Ectodermal cell (in vitro differentiated cells): ENCODE measurements around the gene SPINK1.
"Not testable (repeated sequence)": the region's sequence is repeated elsewhere in the genome, so short reads cannot be mapped to it uniquely, and the experiment has no call there.

Experiments used
- H3K27ac ChIP-seq: 2 replicates; pipeline ENCODE4 v1.7.0; 2013; ENCODE audit warnings: mild to moderate bottlenecking, low read depth, low read length; ENCODE audit not compliant: insufficient read depth, poor library complexity, severe bottlenecking
- H3K27me3 ChIP-seq: 2 replicates; pipeline ENCODE4 v1.7.0; 2013; ENCODE audit warnings: mild to moderate bottlenecking, low read length; ENCODE audit not compliant: insufficient read depth, control insufficient read depth, poor library complexity, severe bottlenecking
- H3K36me3 ChIP-seq: one replicate; pipeline ENCODE4 v1.7.0; 2013; ENCODE audit warnings: low read length; ENCODE audit not compliant: control insufficient read depth, insufficient read depth
- H3K4me1 ChIP-seq: one replicate; pipeline ENCODE4 v1.7.0; 2013; ENCODE audit warnings: low read length; ENCODE audit not compliant: control insufficient read depth, insufficient read depth
- H3K4me3 ChIP-seq: 2 replicates; pipeline ENCODE4 v1.7.0; 2013; ENCODE audit warnings: low read depth, low read length, control low read depth; ENCODE audit not compliant: insufficient read depth
- H3K9me3 ChIP-seq: 2 replicates; pipeline ENCODE4 v1.7.0; 2013; ENCODE audit warnings: mild to moderate bottlenecking, low read length, moderate library complexity; ENCODE audit not compliant: control insufficient read depth
- WGBS, 2 experiments: methylation state at CpG; one replicate each; pipeline ENCODE4 v1.1.7; 2013; ENCODE audit warnings: missing lambda C conversion rate in 2 of 2; 5-methylcytosine and 5-hydroxymethylcytosine counted together

The SPINK1 gene

DNA sequence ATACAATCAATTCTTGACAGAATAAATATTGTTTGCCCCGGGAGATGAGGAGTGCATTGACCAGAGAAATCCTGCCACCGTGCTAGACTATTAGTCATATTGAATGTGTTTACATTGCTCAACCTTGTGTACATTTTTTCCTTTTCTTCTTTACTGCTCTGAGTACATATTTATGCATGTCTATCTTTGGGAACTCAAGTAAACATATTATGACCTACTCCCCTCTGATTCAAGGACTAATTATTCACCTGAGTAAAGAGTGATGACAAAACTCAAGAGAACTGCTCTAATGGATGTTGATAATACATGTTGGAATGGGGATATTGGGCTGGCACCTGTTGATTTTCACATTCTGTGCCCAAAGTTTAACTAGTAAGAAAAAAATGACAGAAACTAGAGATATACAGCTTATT is 3.9 kb upstream of the SPINK1 start:
- Histone ChIP-seq H3K4me1 (no peaks in the 10 kb centered on the region), H3K27ac (no peak overlapping the region), H3K27me3 (no peaks in the 10 kb centered on the region), H3K9me3 (no peaks in the 10 kb centered on the region), H3K4me3 (no peak overlapping the region), H3K36me3 (no peaks in the 10 kb centered on the region)
- WGBS, 2 experiments, result 89 to 100% methylated on average over 1 to 2 of the region's 2 CpGs

DNA sequence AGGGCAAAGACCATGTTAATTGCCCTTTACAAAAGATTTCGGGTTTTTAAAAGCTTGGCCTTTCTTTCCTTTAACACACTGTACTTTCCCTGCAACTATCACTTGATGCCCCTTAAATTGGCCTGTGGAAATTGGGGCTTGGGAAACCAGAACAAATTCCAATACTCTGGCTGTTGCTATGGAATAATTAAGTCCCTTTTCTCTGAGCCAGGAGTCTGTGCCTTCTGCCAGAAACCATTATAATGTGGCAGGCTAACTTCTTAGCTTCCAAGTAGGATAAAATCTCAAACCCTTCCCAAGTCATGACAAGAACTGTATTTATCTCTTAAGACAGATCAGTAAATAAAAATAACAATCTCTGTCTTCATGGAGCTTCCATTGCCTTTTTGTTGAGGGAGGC is 1.1 kb upstream of the SPINK1 start:
- no peak overlapping the region for H3K27ac ChIP-seq
- H3K4me3 ChIP-seq, result no peak overlapping the region
- no peaks in the 10 kb centered on the region for H3K4me1 ChIP-seq
- 86 to 100% methylated on average over 1 of the region's 1 CpG for WGBS, 2 experiments
- no peaks in the 10 kb centered on the region for H3K9me3 ChIP-seq
- H3K27me3 ChIP-seq, result no peaks in the 10 kb centered on the region
- H3K36me3 ChIP-seq, result no peaks in the 10 kb centered on the region

DNA sequence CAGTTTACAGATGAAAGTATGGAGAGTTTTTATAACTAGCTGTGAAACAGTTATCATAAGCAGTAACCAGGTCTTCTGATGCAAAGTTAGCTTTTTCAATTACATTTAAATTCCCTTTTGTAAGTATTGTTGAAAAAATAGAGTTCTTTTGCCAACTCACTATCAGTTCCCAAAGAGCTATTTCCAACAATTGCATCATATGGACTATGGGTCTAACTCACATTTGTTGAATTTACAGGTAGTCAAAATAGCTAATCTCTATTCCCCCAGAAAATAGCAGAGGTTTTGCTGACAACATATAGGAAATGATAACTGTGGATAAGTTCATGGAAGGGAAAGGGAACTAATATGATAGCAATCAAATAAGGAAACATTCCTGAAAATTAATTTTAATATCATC is 1.4 kb downstream of the SPINK1 start:
- no peak overlapping the region for H3K27ac ChIP-seq
- H3K4me1 ChIP-seq, result no peaks in the 10 kb centered on the region
- H3K4me3 ChIP-seq, result no peak overlapping the region
- no peaks in the 10 kb centered on the region for H3K36me3 ChIP-seq
- no peaks in the 10 kb centered on the region for H3K27me3 ChIP-seq
- no peaks in the 10 kb centered on the region for H3K9me3 ChIP-seq

DNA sequence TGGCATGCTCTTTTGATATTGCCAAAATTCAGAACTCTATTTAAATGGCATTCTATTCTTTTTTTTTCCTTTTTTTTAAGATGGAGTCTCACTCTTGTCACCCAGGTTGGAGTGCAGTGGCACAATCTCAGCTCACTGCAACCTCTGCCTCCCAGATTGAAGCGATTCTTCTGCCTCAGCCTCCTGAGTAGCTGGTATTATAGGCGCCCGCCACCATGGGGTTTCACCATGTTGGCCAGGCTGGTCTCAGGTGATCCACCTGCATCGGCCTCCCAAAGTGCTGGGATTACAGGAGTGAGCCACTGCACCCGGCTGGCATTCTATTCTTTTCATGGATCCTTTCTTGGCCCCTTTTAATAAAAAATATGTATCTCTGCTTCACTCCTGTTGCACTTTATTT is 4.5 kb downstream of the SPINK1 start:
- not testable (repeated sequence) for H3K36me3 ChIP-seq, H3K9me3 ChIP-seq, H3K4me1 ChIP-seq, H3K27me3 ChIP-seq, H3K4me3 ChIP-seq, H3K27ac ChIP-seq
- 89 to 94% methylated on average over 5 of the region's 5 CpGs for WGBS, 2 experiments

DNA sequence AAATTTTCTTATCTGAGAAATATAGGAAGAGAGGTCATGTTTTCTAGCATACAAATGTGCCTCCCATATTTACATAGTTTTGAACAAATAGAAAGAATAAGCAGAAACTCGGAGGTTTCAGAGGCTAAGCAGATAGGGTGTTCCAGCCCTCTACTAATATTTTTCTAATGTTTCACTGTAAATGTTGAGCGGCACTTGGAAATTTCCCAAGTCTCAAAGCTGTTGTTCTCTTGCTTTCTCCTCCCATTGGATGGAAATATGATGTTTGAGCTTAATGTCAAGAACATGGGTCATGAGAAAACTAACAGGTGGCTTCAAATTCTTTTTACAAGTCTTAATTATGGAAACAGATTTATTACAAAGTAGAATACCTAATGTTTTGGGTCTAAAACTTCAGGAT is 5.1 kb downstream of the SPINK1 start:
- Histone ChIP-seq H3K9me3 (no peaks in the 10 kb centered on the region), H3K4me3 (no peak overlapping the region), H3K27me3 (no peaks in the 10 kb centered on the region), H3K36me3 (no peaks in the 10 kb centered on the region), H3K27ac (no peak overlapping the region), H3K4me1 (no peaks in the 10 kb centered on the region)
- 91 to 95% methylated on average over 2 of the region's 2 CpGs for WGBS, 2 experiments

DNA sequence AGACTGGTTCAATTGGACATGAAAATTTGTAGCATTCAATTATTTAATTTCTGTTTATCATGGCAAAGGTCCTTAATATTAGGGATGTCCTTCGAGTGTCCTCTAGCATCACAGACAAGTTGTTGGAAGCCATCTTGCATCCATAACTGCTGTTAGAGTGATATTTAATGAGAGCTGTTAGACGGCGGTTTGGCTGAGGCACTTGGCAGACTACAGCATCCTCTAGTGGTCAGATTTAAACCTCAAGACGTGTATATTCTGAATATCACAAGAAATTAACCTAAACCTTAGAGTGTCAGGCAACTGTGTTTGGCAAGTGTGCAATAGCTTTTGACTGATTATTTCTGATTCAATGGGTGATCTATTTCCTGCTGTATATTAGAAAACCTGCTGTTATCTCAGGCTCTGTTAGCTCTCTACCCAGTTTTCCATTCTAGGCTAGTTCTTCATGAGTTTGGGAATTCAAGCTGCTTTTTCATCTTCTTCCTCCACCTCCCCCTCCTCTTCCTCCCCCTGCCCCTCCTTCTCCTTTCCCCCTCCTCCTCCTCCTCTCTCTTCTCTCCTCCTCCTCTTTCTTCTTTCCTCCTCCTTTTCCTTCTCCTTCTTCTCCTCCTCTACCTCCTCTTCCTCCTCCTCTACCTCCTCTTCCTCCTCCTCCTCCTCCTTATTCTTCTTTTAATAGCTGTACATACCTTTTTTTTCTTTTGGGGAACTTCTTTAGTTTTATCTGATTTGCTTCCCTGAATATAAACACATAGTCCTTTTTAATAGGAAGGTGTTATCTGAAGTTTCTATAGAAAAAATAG is 8.6 kb downstream of the SPINK1 start:
- 25 to 34% methylated on average over 4 of the region's 4 CpGs for WGBS, 2 experiments
- Histone ChIP-seq H3K27ac (no peak overlapping the region), H3K4me3 (no peak overlapping the region), H3K36me3 (no peaks in the 10 kb centered on the region), H3K27me3 (no peaks in the 10 kb centered on the region), H3K4me1 (no peaks in the 10 kb centered on the region), H3K9me3 (no peaks in the 10 kb centered on the region)

DNA sequence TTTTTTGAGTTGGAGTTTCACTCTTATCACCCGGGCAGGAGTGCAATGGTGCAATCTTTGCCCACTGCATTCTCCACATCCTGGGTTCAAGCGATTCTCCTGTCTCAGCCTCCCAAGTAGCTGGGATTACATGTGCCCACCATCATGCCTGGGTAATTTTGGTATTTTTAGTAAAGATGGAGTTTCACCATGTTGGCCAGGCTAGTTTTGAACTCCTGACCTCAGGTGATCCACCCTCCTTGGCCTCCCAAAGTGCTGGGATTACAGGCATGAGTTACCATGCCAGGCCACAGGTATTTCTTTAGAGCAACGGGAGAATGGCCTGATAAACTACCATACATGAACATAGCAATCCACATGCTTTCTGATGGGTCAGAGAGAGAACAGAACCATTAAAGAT is 9.2 kb downstream of the SPINK1 start:
- H3K27me3 ChIP-seq, H3K4me1 ChIP-seq, H3K4me3 ChIP-seq, H3K9me3 ChIP-seq, H3K36me3 ChIP-seq, H3K27ac ChIP-seq: not testable (repeated sequence)
- WGBS, 2 experiments, result 92 to 96% methylated on average over 3 of the region's 3 CpGs

DNA sequence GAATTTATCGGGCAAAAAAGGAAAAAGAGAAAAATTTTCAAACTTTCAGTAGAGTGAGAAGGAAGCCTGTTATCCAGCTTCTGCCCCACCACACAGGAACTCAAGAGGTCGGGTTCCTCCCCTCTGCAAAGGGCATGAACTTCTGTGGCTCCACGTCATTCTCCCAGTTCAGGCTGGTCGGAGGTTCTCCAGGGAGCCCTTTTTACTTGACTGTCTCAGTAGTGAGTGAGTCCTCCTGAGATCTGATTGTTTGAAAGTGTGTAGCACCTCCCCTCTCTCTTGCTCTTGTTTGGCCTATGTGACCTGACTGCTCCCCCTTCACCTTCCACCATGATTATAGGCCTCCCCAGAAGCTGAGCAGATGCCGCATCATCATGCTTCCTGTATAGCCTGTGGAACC is 9.7 kb downstream of the SPINK1 start:
- H3K9me3 ChIP-seq, result no peaks in the 10 kb centered on the region
- no peaks in the 10 kb centered on the region for H3K27me3 ChIP-seq
- H3K36me3 ChIP-seq, result no peaks in the 10 kb centered on the region
- no peaks in the 10 kb centered on the region for H3K4me1 ChIP-seq
- H3K4me3 ChIP-seq, result no peak overlapping the region
- H3K27ac ChIP-seq, result no peak overlapping the region
- WGBS, 2 experiments, result 92 to 95% methylated on average over 5 of the region's 5 CpGs

DNA sequence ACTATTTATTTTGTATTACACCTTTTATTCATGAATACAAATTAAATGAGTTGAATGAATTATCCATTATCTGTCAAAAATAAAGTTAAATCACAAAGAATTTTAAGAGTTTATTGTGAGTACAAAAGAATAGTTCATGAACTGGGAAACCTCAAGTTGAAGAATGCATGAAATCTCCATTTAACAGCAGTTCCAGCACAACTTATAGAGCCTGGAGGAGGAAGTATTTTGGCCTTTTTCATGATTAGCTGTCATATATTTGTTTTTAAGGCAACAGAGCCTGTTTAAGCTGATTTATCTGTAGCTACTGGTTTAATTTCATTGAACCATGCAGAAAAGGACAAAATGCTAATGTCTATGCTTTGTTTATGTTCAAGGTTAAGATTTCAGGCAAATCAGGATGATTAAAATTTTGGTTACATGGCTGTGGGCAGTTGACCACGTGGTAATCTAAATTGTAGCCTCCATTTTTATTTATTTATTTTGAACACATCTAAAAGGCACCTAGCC is 12.2 kb downstream of the SPINK1 start:
- Histone ChIP-seq H3K9me3 (no peaks in the 10 kb centered on the region), H3K36me3 (no peaks in the 10 kb centered on the region), H3K27ac (no peak overlapping the region), H3K4me3 (no peak overlapping the region), H3K27me3 (no peaks in the 10 kb centered on the region), H3K4me1 (no peaks in the 10 kb centered on the region)
- WGBS, 2 experiments, result 78% methylated on average over 1 of the region's 1 CpG; no CpG with 5 or more reads in 1 of the 2 experiments

DNA sequence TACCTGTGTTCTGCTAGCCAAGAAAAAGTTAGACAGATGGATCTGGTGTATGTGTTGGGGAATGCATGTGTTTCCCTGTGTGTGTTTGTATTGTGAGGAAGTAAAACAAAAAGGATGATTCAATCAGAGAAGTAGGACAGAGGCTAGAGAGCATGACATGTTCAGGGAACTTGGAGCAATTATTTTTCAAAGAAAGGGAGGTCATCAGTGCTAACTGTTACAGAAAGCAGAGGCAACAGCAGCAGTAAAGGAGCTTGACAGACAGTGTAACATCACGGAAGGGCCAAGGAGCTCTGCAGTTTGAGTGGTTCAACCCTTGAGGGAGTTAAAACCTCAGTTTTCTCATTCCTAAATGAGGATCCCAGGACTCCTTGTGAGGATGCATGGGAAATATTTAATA is 13.2 kb downstream of the SPINK1 start:
- H3K27me3 ChIP-seq, result no peaks in the 10 kb centered on the region
- WGBS, 2 experiments, result 59 to 74% methylated on average over 1 of the region's 1 CpG

More for the DNA sequence above, 13.2 kb downstream of the SPINK1 start:
- Histone ChIP-seq H3K9me3 (no peaks in the 10 kb centered on the region), H3K4me1 (no peaks in the 10 kb centered on the region), H3K27ac (no peak overlapping the region), H3K36me3 (no peaks in the 10 kb centered on the region), H3K4me3 (no peak overlapping the region)
